Adipocyte (in vitro differentiated cells): ENCODE measurements around the gene TUT7.

Source experiments
- DNase-seq: peaks from one replicate; pipeline ENCODE4 v3.0.0-alpha.2; 2015; ENCODE audit warnings: low read depth
- H3K27me3 ChIP-seq: replicated peaks from 2 replicates; pipeline ENCODE4 v1.7.0; 2013; ENCODE audit warnings: mild to moderate bottlenecking, low read length, moderate library complexity; ENCODE audit not compliant: control insufficient read depth, insufficient read depth
- H3K36me3 ChIP-seq: 2 replicates; pipeline ENCODE4 v1.7.0; 2013; ENCODE audit warnings: low read length, mild to moderate bottlenecking, moderate library complexity; ENCODE audit not compliant: control insufficient read depth, insufficient read depth, severe bottlenecking
- H3K4me1 ChIP-seq: 2 replicates; pipeline ENCODE4 v1.7.0; 2013; ENCODE audit warnings: mild to moderate bottlenecking, low read length, moderate library complexity; ENCODE audit not compliant: control insufficient read depth, insufficient read depth
- H3K4me3 ChIP-seq: 2 replicates; pipeline ENCODE4 v1.7.0; 2013; ENCODE audit warnings: mild to moderate bottlenecking, low read length, moderate library complexity
- H3K9ac ChIP-seq: 2 replicates; pipeline ENCODE4 v1.7.0; 2013; ENCODE audit warnings: mild to moderate bottlenecking, low read length, moderate library complexity
- H3K9me3 ChIP-seq: 2 replicates; pipeline ENCODE4 v1.7.0; 2013; ENCODE audit warnings: mild to moderate bottlenecking, low read length, moderate library complexity; ENCODE audit not compliant: control insufficient read depth

TUT7 gene

GRCh38 chr9:86359151-86359879, 5.1 kb upstream of the TUT7 start:
- DNase-seq = no peak
- peaks cover 19% of the 10 kb centered on the region for H3K4me1 ChIP-seq
- H3K36me3 ChIP-seq = no peaks in the 10 kb centered on the region
- H3K4me3 ChIP-seq = no peak overlapping the region
- no peaks in the 10 kb centered on the region for H3K27me3 ChIP-seq
- no peaks in the 10 kb centered on the region for H3K9me3 ChIP-seq
- H3K9ac ChIP-seq = no peak overlapping the region

- Histone ChIP-seq H3K4me3 (no peak overlapping the region), H3K9ac (no peak overlapping the region), H3K36me3 (peaks cover 3% of the 10 kb centered on the region), H3K27me3 (no peaks in the 10 kb centered on the region), H3K9me3 (no peaks in the 10 kb centered on the region), H3K4me1 (peaks cover 30% of the 10 kb centered on the region)
- DNase-seq = peak; percentile 83
These were observed 3.0 kb upstream of the TUT7 start for GRCh38 chr9:86356871-86357866.

GRCh38 chr9:86355814-86356213, 1.6 kb upstream of the TUT7 start:
- no peaks in the 10 kb centered on the region for H3K9me3 ChIP-seq
- H3K27me3 ChIP-seq = no peaks in the 10 kb centered on the region
- no peak for DNase-seq
- H3K9ac ChIP-seq = peak overlapping the region; percentile 98
- H3K36me3 ChIP-seq = peaks cover 3% of the 10 kb centered on the region
- H3K4me3 ChIP-seq = no peak overlapping the region
- peaks cover 36% of the 10 kb centered on the region for H3K4me1 ChIP-seq

GRCh38 chr9:86354818-86355309, 654 bp upstream of the TUT7 start:
- no peaks in the 10 kb centered on the region for H3K27me3 ChIP-seq
- peak overlapping the region; percentile 98 for H3K9ac ChIP-seq
- peaks cover 3% of the 10 kb centered on the region for H3K36me3 ChIP-seq

GRCh38 chr9:86353655-86354010, 577 bp downstream of the TUT7 start:
- peaks cover 53% of the 10 kb centered on the region for H3K4me1 ChIP-seq
- H3K36me3 ChIP-seq = peaks cover 9% of the 10 kb centered on the region
- H3K4me3 ChIP-seq = peak overlapping the region; percentile 100
- no peak for DNase-seq
- no peaks in the 10 kb centered on the region for H3K27me3 ChIP-seq
- no peaks in the 10 kb centered on the region for H3K9me3 ChIP-seq
- H3K9ac ChIP-seq = peak overlapping the region; percentile 98

More at GRCh38 chr9:86354818-86355309, 654 bp upstream of the TUT7 start:
- Histone ChIP-seq H3K4me1 (peaks cover 43% of the 10 kb centered on the region), H3K9me3 (no peaks in the 10 kb centered on the region), H3K4me3 (peak overlapping the region; percentile 100)
- no peak for DNase-seq

GRCh38 chr9:86352440-86353077, 1.7 kb downstream of the TUT7 start:
- H3K9me3 ChIP-seq = no peaks in the 10 kb centered on the region
- peak overlapping the region; percentile 100 for H3K4me3 ChIP-seq
- H3K36me3 ChIP-seq = peaks cover 16% of the 10 kb centered on the region
- H3K4me1 ChIP-seq = peaks cover 64% of the 10 kb centered on the region
- no peak for DNase-seq
- H3K27me3 ChIP-seq = no peaks in the 10 kb centered on the region
- peak overlapping the region; percentile 98 for H3K9ac ChIP-seq

- H3K4me1 ChIP-seq = peaks cover 67% of the 10 kb centered on the region
- no peaks in the 10 kb centered on the region for H3K9me3 ChIP-seq
- peak overlapping the region; percentile 100 for H3K4me3 ChIP-seq
- no peak for DNase-seq
- H3K36me3 ChIP-seq = peaks cover 16% of the 10 kb centered on the region
- no peaks in the 10 kb centered on the region for H3K27me3 ChIP-seq
- peak overlapping the region; percentile 98 for H3K9ac ChIP-seq
These were observed 2.3 kb downstream of the TUT7 start for GRCh38 chr9:86351880-86352279.

GRCh38 chr9:86350006-86350760, 4.0 kb downstream of the TUT7 start:
- Histone ChIP-seq H3K36me3 (peaks cover 29% of the 10 kb centered on the region), H3K4me1 (peaks cover 58% of the 10 kb centered on the region), H3K4me3 (peak overlapping the region; percentile 100), H3K9ac (no peak overlapping the region), H3K27me3 (no peaks in the 10 kb centered on the region), H3K9me3 (no peaks in the 10 kb centered on the region)
- DNase-seq = no peak

- no peaks in the 10 kb centered on the region for H3K27me3 ChIP-seq
- peaks cover 38% of the 10 kb centered on the region for H3K36me3 ChIP-seq
- H3K9ac ChIP-seq = no peak overlapping the region
- H3K9me3 ChIP-seq = no peaks in the 10 kb centered on the region
- H3K4me1 ChIP-seq = peaks cover 54% of the 10 kb centered on the region
- H3K4me3 ChIP-seq = peak overlapping the region; percentile 100
- no peak for DNase-seq
These were observed 4.9 kb downstream of the TUT7 start for GRCh38 chr9:86349271-86349670.

- Histone ChIP-seq H3K4me3 (peak overlapping the region; percentile 32), H3K9ac (no peak overlapping the region), H3K27me3 (no peaks in the 10 kb centered on the region), H3K36me3 (peaks cover 50% of the 10 kb centered on the region), H3K4me1 (peaks cover 51% of the 10 kb centered on the region), H3K9me3 (no peaks in the 10 kb centered on the region)
- DNase-seq = no peak
These were observed 6.2 kb downstream of the TUT7 start for GRCh38 chr9:86347991-86348390.
